Measurements from ENCODE around the gene TRAPPC5.

DNA sequence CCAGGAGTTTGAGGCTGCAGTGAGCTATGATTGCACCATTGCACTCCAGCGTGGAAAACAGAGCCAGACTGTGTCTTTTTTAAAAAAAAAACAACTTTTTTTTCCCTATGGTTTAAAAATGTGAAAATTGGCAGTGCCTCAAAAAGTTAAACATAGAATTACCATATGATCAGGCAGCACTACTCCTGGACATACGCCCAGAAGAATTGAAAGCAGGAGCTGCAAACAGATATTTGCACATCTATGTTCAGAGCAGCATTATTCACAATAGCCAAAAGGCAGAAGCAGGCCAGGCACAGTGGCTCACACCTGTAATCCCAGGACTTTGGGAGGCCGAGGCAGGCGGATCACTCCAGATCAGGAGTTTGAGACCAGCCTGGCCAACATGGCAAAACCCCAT, 15.6 kb upstream of the TRAPPC5 start:
- no peak for TF ChIP-seq PATZ1 (CRISPR knock-in tag; IDR thresholded peaks at IDR 0.05; ENCODE audit: borderline replicate concordance)
- TF ChIP-seq TOX (CRISPR knock-in tag; IDR thresholded peaks at IDR 0.05; ENCODE audit: borderline replicate concordance), result no peak
- TF ChIP-seq ARNTL (CRISPR knock-in tag; IDR thresholded peaks at IDR 0.05; ENCODE audit: borderline replicate concordance, low read depth), result no peak
- no peak for TF ChIP-seq ZNF70 (CRISPR knock-in tag; IDR thresholded peaks at IDR 0.05)
